Activated naive CD8-positive, alpha-beta T cell (primary cell): ENCODE data around the gene AFF1.
A peak's percentile ranks its signal among the peaks of the same experiment; 100 is the strongest.
"Not testable (repeated sequence)": the region's sequence is repeated elsewhere in the genome, so short reads cannot be mapped to it uniquely, and the experiment has no call there.

Experiments used
- H3K27ac Mint-ChIP-seq: one replicate; pipeline ENCODE4 v1.8.0; 2021; ENCODE audit warnings: mixed read lengths
- H3K27me3 Mint-ChIP-seq: one replicate; pipeline ENCODE4 v1.8.0; 2021; ENCODE audit warnings: mixed read lengths
- H3K36me3 Mint-ChIP-seq: one replicate; pipeline ENCODE4 v1.8.0; 2021; ENCODE audit warnings: mixed read lengths
- H3K4me1 Mint-ChIP-seq: one replicate; pipeline ENCODE4 v1.8.0; 2021; ENCODE audit warnings: low read depth, mixed read lengths
- H3K4me3 Mint-ChIP-seq: one replicate; pipeline ENCODE4 v1.8.0; 2021; ENCODE audit warnings: mild to moderate bottlenecking, mixed read lengths
- H3K9me3 Mint-ChIP-seq: one replicate; pipeline ENCODE4 v1.8.0; 2021; ENCODE audit warnings: low read depth, mixed read lengths

AFF1 gene

GRCh38 chr4:87034527-87034926 lies 99.7 kb downstream of the AFF1 start:
- Mint-ChIP-seq H3K36me3 (no peaks in the 10 kb centered on the region), H3K27ac (peak overlapping the region; percentile 81), H3K27me3 (no peaks in the 10 kb centered on the region), H3K4me1 (peaks cover 36% of the 10 kb centered on the region), H3K9me3 (no peaks in the 10 kb centered on the region), H3K4me3 (peak overlapping the region; percentile 24)

- no peaks in the 10 kb centered on the region for H3K36me3 Mint-ChIP-seq
- no peaks in the 10 kb centered on the region for H3K27me3 Mint-ChIP-seq
- peak overlapping the region; percentile 62 for H3K27ac Mint-ChIP-seq
- no peak overlapping the region for H3K4me3 Mint-ChIP-seq
- H3K4me1 Mint-ChIP-seq, result peaks cover 41% of the 10 kb centered on the region
- no peaks in the 10 kb centered on the region for H3K9me3 Mint-ChIP-seq
Observed at GRCh38 chr4:87035881-87036509, 101.2 kb downstream of the AFF1 start.

GRCh38 chr4:87036713-87037112 lies 101.9 kb downstream of the AFF1 start:
- Mint-ChIP-seq H3K9me3 (no peaks in the 10 kb centered on the region), H3K27me3 (no peaks in the 10 kb centered on the region), H3K36me3 (no peaks in the 10 kb centered on the region), H3K4me1 (peaks cover 49% of the 10 kb centered on the region), H3K27ac (peak overlapping the region; percentile 50), H3K4me3 (no peak overlapping the region)

- H3K4me3 Mint-ChIP-seq, H3K9me3 Mint-ChIP-seq, H3K36me3 Mint-ChIP-seq, H3K27me3 Mint-ChIP-seq: not testable (repeated sequence)
- peaks cover 53% of the 10 kb centered on the region for H3K4me1 Mint-ChIP-seq
- peak overlapping the region; percentile 16 for H3K27ac Mint-ChIP-seq
Observed at GRCh38 chr4:87037171-87037570, 102.4 kb downstream of the AFF1 start.

GRCh38 chr4:87037671-87038334 lies 103.0 kb downstream of the AFF1 start:
- peaks cover 59% of the 10 kb centered on the region for H3K4me1 Mint-ChIP-seq
- H3K4me3 Mint-ChIP-seq, result no peak overlapping the region

GRCh38 chr4:87038837-87039615 lies 104.2 kb downstream of the AFF1 start:
- Mint-ChIP-seq H3K27ac (peak overlapping the region; percentile 51), H3K4me1 (peaks cover 67% of the 10 kb centered on the region), H3K9me3 (no peaks in the 10 kb centered on the region), H3K4me3 (no peak overlapping the region), H3K36me3 (no peaks in the 10 kb centered on the region), H3K27me3 (no peaks in the 10 kb centered on the region)

More at GRCh38 chr4:87037671-87038334, 103.0 kb downstream of the AFF1 start:
- H3K36me3 Mint-ChIP-seq, result no peaks in the 10 kb centered on the region
- peak overlapping the region; percentile 16 for H3K27ac Mint-ChIP-seq
- no peaks in the 10 kb centered on the region for H3K27me3 Mint-ChIP-seq
- H3K9me3 Mint-ChIP-seq, result no peaks in the 10 kb centered on the region

GRCh38 chr4:87041141-87041540 lies 106.3 kb downstream of the AFF1 start:
- Mint-ChIP-seq H3K27me3 (no peaks in the 10 kb centered on the region), H3K9me3 (no peaks in the 10 kb centered on the region), H3K4me1 (peaks cover 60% of the 10 kb centered on the region), H3K36me3 (no peaks in the 10 kb centered on the region), H3K27ac (peak overlapping the region; percentile 29), H3K4me3 (no peak overlapping the region)

GRCh38 chr4:87042221-87042620 lies 107.4 kb downstream of the AFF1 start:
- H3K9me3 Mint-ChIP-seq, result no peaks in the 10 kb centered on the region
- H3K27ac Mint-ChIP-seq, result peak overlapping the region; percentile 28
- no peaks in the 10 kb centered on the region for H3K27me3 Mint-ChIP-seq
- no peak overlapping the region for H3K4me3 Mint-ChIP-seq
- peaks cover 2% of the 10 kb centered on the region for H3K36me3 Mint-ChIP-seq
- peaks cover 51% of the 10 kb centered on the region for H3K4me1 Mint-ChIP-seq

GRCh38 chr4:87042986-87043820 lies 108.4 kb downstream of the AFF1 start:
- Mint-ChIP-seq H3K36me3 (peaks cover 7% of the 10 kb centered on the region), H3K27me3 (no peaks in the 10 kb centered on the region), H3K4me1 (peaks cover 48% of the 10 kb centered on the region), H3K27ac (no peak overlapping the region), H3K9me3 (no peaks in the 10 kb centered on the region), H3K4me3 (no peak overlapping the region)

- H3K36me3 Mint-ChIP-seq, result peaks cover 11% of the 10 kb centered on the region
- no peak overlapping the region for H3K27ac Mint-ChIP-seq
- H3K4me1 Mint-ChIP-seq, result peaks cover 46% of the 10 kb centered on the region
- no peaks in the 10 kb centered on the region for H3K9me3 Mint-ChIP-seq
- H3K4me3 Mint-ChIP-seq, result no peak overlapping the region
- no peaks in the 10 kb centered on the region for H3K27me3 Mint-ChIP-seq
Observed at GRCh38 chr4:87044511-87045233, 109.9 kb downstream of the AFF1 start.

GRCh38 chr4:87045234-87045558 lies 110.4 kb downstream of the AFF1 start:
- peaks cover 44% of the 10 kb centered on the region for H3K4me1 Mint-ChIP-seq
- H3K4me3 Mint-ChIP-seq, result no peak overlapping the region
- no peaks in the 10 kb centered on the region for H3K9me3 Mint-ChIP-seq
- H3K36me3 Mint-ChIP-seq, result peaks cover 11% of the 10 kb centered on the region
- no peaks in the 10 kb centered on the region for H3K27me3 Mint-ChIP-seq
- H3K27ac Mint-ChIP-seq, result no peak overlapping the region

GRCh38 chr4:87045659-87046058 lies 110.8 kb downstream of the AFF1 start:
- Mint-ChIP-seq H3K4me3 (no peak overlapping the region), H3K9me3 (no peaks in the 10 kb centered on the region), H3K27ac (no peak overlapping the region), H3K27me3 (no peaks in the 10 kb centered on the region), H3K4me1 (peaks cover 48% of the 10 kb centered on the region), H3K36me3 (peaks cover 15% of the 10 kb centered on the region)

GRCh38 chr4:87046121-87046551 lies 111.3 kb downstream of the AFF1 start:
- Mint-ChIP-seq H3K27ac (no peak overlapping the region), H3K36me3 (peaks cover 19% of the 10 kb centered on the region), H3K9me3 (no peaks in the 10 kb centered on the region), H3K4me1 (peaks cover 50% of the 10 kb centered on the region), H3K4me3 (no peak overlapping the region), H3K27me3 (no peaks in the 10 kb centered on the region)

GRCh38 chr4:87047281-87047798 lies 112.5 kb downstream of the AFF1 start:
- Mint-ChIP-seq H3K27me3 (no peaks in the 10 kb centered on the region), H3K36me3 (peaks cover 24% of the 10 kb centered on the region), H3K27ac (no peak overlapping the region), H3K4me1 (peaks cover 43% of the 10 kb centered on the region), H3K4me3 (no peak overlapping the region), H3K9me3 (no peaks in the 10 kb centered on the region)
